GM03348 (cell line): ENCODE data around the gene DNAJC17.

ENCODE experiments used
- DNase-seq: peaks from one replicate; pipeline ENCODE4 v3.0.0; 2012; ENCODE audit warnings: low spot score

The DNAJC17 gene

GRCh38 chr15:40790718-40791117 is 16.6 kb downstream of the DNAJC17 start:
- DNase-seq, result no peak

DNA sequence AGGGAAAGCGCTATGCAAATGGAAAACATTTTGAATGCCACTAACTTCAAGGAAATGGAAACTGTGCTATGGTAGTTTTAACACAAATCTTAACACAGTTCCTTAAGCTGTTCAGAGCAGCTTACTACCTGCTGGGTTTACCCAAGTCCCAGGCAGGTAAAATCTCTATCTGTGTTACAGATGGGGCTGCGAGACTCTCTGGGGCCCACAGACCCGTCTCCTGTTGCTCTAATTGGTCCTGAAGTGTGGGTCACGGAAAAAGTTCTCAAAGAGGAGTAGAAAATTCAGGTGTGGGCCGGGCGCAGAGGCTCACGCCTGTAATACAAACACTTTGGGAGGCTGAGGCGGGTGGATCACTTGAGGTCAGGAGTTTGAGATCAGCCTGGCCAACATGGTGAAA is 17.3 kb downstream of the DNAJC17 start:
- DNase-seq, result no peak

DNA sequence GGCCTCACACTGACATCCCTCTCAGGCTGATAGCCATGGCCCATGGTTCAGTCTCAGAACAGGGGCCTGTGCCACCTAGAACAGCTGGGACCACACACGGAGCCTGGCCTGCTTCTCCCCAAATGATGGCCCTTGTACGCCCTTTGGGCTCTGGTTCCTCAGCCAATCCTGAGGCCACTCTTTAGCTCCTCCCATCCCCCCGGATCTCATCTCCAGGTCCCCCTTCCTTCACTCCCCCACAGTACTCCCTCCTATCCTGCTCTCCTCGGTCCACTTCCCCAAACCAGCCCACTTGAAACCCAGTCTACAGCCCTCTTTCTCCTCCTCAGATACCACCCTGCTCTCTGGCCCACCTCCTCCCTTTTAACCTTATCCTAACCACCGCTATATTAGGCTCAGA is 18.2 kb downstream of the DNAJC17 start:
- DNase-seq, result no peak

GRCh38 chr15:40787991-40788390 is 19.3 kb downstream of the DNAJC17 start:
- DNase-seq, result no peak

DNA sequence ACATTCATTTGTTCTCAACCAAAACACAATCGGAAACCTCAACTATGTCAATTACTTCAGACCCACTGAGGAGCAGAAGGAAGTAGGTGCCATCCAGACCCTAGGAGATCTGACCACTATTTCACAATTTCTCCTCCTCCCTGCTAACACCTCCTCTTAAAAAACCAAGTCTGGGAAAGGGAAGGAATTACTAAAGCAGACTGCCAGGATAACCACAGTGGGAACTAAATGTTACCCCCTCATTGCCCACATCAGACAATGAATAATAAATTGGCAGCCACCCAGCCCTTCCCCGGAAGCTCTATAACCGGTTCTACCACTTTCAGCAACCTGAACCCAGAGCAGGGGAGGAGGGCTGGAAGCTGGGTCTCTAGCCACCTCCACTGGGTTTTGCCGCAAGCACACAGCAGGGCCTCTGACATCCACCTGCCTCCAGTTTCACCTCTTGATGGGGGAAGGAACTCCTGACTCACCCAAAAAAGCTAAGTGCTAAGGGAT is 19.9 kb downstream of the DNAJC17 start:
- DNase-seq, result peak; percentile 65

DNA sequence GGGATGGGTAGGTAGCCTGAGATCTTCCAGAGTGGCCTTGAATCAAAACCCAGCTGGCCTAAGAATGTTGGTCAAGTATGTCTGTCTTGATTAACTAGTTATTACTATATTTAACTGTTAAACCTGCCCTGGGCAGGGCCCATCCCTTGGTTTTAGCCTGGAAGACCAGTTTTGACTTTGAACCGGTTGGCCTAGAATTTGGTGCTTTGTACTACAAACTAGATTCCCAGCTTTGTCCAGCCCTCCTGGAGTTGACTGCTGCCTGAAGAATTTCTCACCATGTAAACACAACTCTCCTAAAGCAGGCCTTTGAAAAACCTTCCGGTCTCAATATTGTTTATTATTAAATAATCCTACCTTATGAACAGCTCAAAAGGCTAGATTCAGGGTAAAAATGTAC is 21.5 kb downstream of the DNAJC17 start:
- no peak for DNase-seq

DNA sequence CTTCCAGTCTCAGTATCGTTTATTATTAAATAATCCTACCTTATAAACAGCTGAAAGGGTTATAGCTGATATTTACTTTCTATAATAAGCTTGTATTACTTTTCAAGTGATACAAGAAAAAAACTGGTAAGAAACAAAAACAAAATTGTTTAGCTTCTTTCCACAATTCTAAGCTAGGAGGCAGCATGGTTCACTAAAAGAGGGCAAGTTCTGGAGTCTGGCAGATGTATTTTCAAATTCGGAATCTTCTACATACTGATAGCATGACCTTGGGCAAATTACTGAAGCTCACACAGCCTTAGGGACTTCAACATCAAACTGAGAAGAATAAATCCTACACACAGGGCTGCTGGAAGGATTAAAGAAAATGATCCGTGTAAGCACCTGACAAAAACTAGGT is 22.1 kb downstream of the DNAJC17 start:
- no peak for DNase-seq

GRCh38 chr15:40782609-40783227 is 24.6 kb downstream of the DNAJC17 start:
- DNase-seq, result no peak

DNA sequence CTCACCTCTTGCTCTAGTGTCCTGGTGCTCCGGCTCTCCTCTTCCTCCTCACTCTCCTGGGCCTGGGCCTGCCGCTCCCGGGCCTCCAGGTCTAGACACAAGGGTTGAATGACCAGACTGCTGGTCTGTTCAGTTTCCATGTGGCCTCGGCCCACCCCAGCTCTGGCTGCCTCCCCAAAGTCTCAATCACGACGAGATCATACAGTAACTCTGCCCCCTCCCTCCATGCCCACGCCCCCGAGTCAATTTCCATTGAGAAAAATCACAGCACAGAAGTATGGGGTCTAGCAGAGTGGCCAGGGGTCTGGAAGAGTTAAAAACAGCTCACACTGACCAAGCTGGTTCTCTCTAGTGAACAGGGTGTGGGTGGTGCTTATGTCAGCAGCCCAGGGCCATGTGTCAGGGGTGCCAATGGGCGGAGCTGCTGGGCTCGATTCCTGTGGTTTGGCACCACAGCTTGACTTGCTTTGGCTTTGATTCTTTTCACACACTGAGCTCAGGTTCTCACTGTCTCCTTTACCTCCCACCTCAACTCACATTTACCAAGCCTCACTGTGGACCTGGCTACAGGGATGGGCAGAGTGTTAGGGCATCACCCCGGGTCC is 30.6 kb downstream of the DNAJC17 start:
- peak; percentile 86 for DNase-seq

DNA sequence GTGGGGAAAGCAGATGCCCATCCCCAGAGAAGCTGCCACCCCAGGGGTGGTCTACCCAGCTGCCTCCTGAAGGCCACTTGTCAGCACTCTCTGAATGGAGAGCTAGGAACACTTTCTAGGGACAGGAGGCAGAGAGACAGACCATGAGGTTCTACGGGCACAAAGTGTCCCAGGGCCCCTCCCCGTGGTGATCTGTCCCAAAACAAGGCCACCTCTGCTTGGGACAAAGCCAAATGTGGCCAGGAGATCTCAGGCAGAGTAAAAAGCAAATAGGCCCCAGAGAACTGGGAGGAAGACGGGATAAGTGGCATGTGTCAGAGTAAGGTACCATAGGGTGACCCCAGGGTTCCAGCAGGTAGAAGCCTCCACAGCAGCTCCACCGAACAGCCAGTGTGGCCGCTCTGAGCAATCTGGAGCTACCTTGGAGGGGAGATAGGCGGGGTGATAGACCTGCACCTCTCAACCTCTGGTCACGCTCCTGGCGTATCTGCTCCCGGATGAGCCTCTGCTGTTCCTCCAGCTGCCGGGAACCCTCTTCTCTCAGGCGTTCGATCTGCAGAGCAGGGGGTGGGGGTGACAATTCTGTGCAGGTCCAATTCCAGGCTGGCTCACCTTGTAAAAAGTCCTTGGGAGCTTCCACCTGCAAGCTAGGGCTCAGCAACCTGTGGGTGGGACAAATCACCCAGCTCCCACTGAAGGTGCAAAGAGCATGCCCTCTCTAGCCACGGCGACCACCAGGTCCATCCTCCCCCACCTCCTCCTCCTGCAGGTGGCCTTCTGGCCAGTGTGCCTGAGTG is 31.3 kb downstream of the DNAJC17 start:
- no peak for DNase-seq

- no peak for DNase-seq
Measured at GRCh38 chr15:40775007-40775406, 32.3 kb downstream of the DNAJC17 start.

DNA sequence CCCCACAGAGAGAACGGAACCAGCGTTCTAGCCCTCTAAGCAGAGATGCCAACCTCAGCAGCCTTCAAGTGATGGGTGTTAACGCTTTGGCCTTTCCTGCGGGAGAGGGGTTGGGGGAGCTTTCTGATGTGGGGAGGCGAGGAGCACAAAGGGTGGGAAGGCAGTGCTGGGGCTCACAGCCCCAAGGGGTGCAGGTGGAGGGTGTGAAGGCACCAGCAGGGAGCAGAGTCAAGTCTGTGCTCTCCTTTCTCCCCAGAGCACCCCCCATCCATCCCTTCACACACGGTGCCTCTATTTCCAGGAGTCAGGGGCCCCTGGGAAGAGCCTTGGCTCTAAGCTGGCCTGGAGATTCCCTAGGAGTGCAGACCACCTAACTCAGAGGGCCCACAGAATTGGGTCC is 33.4 kb downstream of the DNAJC17 start:
- no peak for DNase-seq

GRCh38 chr15:40773496-40773895 is 33.8 kb downstream of the DNAJC17 start:
- no peak for DNase-seq

GRCh38 chr15:40772014-40772413 is 35.3 kb downstream of the DNAJC17 start:
- no peak for DNase-seq

GRCh38 chr15:40771242-40771641 is 36.0 kb downstream of the DNAJC17 start:
- no peak for DNase-seq

DNA sequence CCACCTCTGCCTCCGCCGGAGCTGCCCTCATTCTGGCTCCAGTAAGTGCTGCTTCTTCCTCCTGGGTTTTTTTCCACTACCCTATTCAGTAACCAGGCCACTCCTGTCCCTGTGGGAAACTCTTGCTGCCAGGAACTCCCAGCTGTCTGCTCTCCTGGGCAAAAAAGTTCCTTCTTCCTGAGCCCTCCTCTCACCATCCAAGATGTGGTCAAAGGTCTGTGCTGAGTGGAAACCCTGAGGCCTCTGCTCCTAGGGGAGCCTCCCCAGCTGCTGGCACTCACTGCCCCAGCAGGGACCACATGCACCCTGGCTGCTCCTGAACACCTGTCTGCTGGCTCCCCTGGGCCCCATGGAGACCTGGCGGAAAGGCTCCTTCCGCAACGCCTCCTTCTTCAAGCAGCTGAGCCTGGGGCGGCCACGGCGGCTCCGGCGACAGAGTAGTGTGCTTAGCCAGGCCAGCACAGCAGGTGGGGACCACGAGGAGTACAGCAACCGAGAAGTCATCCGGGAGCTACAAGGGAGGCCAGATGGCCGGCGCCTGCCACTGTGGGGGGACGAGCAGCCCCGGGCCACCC is 37.0 kb downstream of the DNAJC17 start:
- no peak for DNase-seq

GRCh38 chr15:40769274-40770146 is 37.8 kb downstream of the DNAJC17 start, which contains the start of gene C15orf62:
Gene C15orf62 (plus strand): TSS chr15:40769980. CDS start chr15:40770496, 516 bp downstream.
- DNase-seq, result no peak

DNA sequence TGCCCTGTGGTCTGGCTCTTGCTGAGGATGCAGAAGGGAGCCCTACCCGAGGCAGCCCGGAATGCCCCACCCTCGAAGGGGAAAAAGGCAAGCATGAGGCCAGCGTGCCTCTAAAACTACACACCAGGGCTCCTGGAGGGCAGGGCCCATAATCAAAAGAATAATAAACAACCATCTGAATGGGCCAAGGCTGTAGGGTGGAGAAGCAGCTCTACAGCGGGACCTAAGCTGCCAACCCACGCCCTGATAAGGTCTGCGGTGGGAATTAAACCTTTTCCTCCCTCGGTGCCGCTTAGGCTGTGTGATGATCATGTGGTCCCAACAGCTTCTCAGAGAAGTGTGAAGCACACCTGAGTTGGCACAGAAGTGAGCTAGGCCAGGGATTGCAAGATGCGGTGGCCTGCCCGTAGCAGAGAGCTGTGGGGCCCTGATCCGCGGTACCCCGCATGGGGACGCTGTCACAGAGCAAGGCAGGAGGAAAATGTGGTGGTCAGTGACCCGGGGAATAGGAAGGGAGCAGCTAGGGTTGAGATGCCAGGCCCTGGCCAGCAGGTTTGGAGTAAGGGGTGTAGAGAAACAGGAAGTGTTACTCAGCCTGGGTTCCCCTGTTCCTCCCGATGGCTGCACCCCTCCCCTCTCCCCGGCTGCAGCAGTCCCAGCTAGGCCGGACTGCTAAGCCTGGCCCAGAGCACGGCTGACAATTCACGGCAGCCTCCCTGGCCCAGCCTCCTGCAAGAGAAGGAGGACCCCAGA is 38.6 kb downstream of the DNAJC17 start:
- DNase-seq, result no peak

DNA sequence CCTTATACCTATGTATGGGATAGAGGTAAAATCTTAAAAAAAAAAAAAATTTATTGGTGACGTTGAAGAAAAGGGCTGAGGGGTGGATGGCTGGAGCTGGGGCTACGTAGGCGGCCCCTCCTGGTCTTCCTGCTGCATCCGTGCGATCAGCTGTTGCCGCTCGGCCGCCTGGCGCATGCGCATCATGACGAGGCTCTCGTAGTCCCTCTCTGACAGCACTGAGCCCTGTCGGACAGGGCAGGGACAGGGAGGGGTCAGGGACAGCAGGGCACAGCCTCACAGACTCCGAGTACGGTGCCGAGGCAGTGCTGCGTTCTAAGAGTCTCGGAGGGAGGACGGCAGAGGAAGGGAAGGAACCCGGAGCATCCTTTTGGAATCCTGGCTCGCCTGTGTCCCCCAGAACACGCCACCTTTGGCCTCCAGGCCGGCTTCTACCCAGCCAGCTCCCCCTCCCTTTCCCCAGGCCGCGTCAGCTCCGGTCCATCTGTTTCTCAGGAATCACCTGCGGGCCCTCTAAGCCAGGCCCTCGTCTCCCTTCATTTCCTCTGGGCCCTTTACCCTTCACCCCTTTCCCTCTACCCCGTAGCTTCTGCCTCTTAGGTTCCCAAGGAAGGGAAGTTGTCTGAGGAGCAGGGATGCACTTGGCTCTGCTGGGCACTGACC is 39.3 kb downstream of the DNAJC17 start:
- DNase-seq, result no peak
